Measurements from ENCODE around the gene SMARCD1.

The SMARCD1 gene

DNA sequence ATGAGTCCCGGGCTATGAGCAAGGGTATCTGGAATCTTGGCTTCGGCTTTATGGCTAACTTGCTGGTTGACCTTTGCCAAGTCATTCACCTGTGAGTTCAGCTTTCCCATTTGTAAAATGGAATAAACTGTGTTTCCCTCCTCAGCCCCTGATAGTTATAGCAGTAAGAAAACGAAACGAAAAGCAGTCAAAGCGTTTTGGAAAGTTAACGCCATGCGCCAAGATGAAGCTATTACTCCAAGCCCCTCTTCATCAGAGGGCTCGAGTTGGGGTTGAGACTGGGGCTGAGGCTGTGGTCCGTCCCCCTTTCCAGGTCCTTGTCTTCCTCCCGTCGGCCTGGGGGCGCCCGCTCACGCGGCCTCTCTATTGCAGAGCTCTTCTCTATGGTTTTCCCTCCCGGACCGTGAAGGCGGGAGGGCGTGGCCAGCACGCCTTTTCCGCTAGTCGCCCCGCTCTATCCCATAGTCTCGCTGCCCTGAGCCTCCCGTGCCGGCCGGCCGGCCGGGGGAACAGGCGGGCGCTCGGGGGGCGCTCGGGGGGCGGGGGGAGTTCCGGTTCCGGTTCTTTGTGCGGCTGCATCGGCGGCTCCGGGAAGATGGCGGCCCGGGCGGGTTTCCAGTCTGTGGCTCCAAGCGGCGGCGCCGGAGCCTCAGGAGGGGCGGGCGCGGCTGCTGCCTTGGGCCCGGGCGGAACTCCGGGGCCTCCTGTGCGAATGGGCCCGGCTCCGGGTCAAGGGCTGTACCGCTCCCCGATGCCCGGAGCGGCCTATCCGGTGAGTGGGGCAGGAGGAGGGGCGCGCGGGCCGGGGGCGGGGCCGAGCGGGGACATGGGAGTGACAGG, at the start of gene SMARCD1:
TSS of gene SMARCD1 (plus strand) at position 568 of the 840 bp plus-strand sequence. CDS start at position 596, 28 bp downstream.
- peak; percentile 94 for DNase-seq (ENCODE audit: low spot score)

DNA sequence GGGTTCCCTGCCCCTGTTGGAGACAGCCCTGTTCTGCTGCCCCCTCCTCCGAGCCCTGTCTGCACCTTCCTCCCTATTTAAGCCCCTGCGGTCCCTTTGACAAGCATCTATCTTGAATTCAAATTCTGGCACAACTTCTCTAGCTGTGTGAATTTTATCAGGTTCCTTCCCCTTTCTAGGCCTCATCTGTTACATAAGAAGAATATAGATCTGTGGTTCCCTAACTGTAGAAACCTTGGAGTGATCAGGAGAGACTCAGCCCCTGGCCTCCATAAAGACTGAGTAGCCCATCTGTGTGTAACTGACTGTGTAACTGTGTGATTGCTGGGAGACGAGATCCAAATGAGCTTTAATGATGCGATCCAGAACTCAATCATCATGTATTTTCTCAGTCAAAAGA, 46.8 kb upstream of the SMARCD1 start:
- no peak for DNase-seq (ENCODE audit: low spot score)

DNA sequence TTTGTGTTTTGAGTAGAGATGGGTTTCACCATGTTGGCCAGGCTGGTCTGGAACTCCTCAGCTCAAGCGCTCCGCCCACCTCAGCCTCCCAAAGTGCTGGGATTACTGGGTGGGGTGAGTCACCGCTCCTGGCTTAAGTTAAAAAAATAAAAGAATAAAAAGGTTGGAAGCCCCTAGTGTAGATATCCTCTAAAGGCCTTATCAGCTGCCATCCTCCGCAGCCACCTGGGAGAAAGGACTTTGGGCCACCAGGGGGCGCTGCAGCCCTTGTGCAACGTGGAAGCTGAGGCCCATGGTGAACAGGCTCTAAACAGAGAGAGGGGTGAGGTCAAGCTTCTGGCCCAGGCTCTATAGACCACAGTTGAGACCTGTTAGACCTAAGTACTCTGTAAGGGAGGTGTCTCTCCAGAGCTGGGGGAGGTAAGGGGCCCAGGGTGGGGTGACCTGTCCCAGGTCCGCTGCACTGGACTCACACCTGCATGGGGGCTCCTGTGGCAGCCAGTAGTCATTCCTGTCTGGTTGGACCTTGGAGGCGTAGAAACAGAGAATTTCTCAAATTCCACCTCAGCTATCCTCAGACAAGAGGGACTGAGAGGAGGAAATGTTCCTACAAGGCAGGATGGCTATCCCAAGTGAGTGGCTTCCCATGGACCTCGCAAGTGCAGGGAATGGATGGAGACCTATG, 45.8 kb upstream of the SMARCD1 start:
- peak; percentile 90 for DNase-seq (ENCODE audit: low spot score)

DNA sequence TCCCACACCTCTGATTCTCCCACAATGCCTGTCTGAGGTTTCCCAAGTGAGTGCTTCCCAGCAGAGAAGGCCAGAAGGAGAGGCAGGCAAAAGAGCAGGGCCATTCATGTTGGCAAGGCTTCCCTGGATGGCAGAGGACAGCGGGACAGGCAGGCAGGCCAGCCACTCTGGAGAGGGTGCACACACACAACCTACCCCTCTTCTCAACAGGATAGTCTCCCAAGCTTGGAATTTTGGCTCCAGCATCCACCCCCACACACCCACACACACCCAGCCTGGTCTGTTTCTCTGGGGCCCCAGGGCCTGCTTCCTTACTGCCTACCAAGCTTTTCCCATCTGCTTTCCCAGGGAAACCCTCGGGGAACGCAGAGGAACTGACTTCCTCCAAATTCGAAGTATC, 44.5 kb upstream of the SMARCD1 start:
- DNase-seq (ENCODE audit: low spot score) = no peak

DNA sequence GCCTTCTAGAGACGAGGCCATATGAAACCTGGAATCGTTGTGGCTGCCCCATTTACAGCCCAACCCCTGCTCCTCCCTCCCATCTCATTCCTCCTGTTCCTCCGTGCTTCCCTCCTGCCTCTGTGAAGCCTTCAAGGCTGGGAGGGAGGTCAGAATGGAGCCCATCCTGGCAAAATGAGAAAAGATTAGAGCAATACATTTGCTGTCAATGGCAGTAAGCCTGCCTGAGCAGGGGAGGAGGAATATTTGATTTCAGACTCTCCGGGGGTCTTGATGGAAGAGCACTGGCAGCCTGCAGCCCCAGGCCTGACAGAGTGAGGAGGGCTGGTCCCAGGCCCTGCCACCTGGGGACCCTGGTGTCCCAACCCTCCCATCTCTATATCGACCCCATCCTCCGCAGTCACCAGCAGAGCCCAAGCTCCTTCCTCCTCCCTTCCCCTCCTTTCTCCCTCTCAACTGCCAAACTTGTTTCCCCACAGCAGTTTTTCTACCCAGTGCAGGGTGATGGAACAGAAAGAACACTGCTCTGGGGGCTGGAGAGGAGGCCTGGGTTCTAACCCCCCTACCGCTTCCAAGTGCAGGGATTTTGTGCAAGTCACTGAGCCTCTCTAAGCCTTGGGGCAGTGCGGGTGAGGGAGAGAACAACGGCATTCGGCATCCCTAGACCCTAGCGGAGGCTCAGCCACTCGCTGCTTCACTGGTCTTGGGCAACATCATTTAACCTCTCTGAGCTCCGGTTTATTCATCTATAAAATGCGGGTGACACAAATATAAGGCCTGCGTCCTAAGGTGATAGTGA, 43.9 kb upstream of the SMARCD1 start:
- DNase-seq (ENCODE audit: low spot score) = no peak

DNA sequence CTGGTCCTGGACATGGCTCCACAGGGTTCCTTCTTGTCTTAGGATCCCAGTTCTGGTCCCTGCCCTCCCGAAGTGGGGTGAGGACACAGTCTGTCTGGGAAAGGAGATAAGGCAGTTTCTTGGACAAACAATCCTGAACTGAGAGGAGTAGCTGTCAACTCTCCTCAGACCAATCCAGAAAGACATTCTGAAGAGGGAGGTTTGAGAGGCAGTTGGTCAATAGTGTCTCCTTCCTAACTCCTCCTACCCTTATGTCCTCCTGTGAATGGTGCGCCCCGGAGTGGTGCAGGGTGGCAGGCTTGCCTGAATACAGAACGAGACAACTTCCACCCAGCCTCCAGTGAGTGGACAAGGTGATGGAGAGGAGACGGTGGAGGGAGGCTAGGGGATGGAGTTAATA, 43.2 kb upstream of the SMARCD1 start:
- DNase-seq (ENCODE audit: low spot score) = no peak

DNA sequence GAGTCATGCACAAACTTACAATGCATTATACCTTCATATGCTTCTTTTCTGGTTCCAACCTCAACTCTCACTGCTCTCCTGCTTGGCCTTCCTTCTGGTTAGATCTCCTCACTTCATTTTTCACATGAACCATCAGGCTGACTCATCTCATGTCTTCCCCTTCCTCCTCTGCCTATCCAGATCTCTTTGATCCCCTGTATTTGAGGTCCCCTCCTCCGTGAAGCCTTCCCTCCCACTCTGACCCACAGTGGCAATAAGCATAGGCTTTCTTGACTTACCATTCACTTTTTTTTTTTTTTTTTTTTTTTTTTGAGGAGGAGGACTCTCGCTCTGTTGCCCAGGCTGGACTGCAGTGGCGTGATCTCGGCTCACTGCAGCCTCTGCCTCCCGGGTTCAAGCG, 42.4 kb upstream of the SMARCD1 start:
- no peak for DNase-seq (ENCODE audit: low spot score)

DNA sequence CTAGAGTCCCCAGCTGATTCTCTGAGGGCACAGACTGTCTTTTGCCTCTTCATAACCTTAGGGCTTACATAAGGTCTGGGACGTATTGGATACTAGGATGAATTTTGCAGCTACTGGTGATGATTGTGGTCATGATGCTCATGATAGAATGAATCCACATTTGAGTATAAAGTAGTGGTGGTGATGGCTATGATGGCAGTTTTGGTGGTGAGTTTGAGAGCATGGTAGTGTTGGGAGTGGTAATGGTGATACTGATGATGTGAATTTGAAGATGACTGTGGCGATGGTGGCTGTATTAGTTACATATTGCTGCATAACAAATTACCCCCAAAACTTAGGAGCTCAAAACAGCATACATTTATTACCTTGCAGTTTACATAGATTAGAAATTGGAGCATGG, 41.8 kb upstream of the SMARCD1 start:
- no peak for DNase-seq (ENCODE audit: low spot score)

DNA sequence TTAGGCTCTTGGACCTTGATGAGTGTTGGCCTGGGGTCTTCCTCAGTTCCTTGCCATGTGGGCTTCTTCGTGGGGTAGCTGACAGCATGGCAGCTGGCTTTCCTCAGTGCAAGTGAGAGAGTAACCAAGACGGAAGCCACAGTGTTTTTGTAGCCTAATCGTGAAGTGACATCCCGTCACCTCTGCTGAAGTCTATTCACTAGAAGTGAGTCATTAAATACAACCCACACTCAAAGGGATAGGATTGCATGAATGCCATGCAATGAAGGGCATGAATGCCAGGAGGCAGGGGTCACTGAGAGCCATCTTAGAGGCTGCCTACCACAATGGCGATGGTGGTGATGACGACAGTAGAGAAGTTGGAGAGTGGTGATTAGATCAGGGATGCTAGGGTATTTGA, 41.3 kb upstream of the SMARCD1 start:
- DNase-seq (ENCODE audit: low spot score) = no peak

DNA sequence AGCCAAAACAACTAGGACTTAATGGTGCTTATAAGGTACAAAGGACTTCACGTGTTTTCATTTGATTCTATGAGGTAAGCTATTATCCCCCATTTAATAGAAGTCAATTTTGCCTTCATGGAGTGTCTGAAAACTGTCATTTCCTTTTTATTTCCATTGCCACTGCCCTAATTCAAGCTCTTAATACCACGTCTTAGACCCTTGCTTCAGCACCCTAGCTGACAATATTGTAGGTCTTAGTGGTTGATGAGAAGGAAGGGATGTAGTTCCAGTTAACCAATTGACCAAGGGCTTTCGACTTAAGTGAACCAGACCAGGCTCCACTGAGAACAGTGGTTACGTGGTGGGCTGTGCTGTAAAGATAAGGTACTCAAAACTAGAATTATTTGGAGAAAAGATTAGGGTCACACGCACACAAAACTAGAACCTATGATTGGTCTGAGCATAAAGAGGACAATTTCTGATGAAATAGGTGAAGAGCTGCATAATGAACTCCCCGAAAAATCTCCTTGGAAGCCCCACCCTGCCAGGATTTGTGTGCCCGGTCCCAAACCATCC, 37.4 kb upstream of the SMARCD1 start:
- no peak for DNase-seq (ENCODE audit: low spot score)

DNA sequence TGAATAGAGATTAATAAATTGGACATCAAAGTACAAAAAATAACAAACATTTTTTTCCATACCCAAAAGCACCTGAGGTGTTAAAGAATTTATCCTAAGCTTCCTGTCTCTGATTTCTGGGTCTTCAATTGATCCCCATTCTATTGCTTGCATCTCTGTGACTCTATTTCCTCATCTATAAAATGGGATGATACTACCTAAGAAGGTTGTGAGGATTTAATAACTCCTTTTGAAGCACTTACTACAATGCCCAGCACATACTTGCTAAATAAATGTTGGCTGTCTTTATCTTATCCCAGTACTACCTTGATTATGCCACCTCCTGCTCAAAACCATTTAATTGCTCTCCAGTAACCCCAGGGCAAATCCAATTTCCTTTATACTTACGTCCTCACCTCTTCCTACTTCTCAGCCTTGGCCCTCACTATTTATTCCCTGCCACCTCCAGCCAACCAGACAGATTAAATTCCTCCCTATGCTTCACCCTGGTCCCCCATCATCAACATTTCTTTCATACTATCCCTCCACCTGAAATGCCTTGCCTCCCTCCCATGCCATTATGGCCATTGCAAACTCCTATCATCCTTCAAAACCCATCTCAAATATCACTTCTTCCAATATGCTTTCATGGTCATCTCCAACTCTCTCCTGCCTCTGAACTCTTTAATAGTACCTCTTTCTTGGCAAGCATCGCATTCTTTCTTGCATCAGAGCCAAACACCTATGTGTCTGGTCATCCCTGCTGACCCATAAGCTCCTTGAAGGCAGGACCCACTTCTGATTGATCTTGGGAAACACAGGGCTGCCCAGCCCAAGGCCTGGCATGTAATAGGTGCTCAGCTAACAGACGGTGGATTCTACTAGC, 35.7 kb upstream of the SMARCD1 start:
- DNase-seq (ENCODE audit: low spot score) = no peak

DNA sequence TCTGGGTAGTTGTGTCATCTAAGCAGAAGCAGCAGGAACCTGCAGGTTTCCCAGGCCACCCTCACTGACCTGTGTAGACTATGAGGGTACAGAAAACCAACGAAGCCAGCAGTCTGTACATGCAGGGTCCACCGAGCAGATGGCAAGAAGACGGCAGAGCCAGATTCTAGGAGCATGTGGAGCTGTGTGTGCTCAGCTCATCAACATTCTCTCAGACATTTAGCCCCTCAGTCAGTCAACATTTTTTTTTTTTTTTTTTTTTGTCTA, 35.1 kb upstream of the SMARCD1 start:
- no peak for DNase-seq (ENCODE audit: low spot score)

DNA sequence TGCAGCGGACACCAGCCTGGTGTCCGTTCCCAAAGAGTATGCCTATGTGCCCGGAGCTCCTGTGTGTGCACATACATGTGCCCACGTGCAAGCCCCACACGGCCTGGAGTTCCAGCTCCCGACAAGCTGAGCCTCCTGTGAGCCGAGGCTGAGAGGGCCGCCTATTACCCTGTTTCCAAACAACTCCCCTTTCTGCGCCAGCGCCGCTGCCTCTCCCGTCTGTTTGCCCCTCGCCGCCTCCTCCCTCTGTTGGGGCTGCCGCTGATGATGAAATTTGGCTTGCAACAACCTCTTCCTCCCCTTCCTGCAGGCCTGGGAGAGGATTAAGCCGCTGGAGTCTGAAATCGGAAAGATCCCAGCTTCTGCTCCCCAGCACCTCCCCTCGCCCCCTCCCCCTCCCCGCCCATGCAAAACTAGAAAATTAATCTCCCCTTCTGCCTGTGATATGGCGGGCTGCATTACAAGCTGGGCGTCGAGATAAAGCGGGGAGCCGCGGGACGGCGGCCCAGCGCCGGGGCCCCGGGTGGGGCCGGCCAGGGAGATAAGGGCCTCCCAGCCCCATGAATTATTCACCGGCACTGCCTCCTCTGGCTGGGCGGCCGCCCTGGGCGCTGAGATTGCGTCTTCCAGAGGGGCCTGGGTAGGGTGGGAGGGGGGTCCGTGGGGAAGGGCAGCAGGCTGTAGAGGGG, 34.6 kb upstream of the SMARCD1 start:
- DNase-seq (ENCODE audit: low spot score) = peak; percentile 56

DNA sequence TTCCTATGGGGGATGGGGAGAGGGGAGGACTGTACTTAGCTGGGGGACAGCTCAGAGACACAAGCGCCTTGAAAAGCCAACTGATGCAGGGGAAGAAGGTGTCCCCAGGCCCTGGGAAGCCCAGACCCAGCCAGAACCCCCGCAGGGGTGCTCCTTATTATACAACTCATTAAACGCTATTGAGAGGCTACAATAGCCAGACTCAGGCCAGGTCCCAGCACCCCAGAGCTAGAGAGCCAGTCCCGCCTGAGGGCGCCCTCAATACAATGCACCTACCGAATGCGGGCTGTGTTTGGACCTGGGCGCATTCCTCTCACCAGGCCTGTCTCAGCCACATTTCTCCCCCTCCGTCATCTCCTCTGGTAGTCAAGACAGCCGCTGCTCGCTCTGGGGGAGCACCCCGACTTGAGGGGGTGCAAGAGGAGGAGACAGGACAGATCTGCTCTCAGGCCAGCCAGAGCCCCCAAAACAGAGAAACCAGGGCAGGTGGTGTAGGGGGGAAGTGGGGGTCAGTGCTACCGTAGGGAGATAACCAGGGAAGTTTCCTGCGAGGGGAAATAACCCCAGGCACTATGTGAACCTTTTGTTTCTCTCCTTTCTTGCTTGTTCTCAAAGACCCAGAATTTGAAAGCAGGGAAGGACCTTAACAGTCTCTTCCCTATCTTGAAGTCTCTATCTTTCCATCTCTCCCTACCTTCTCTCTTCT, 33.9 kb upstream of the SMARCD1 start:
- DNase-seq (ENCODE audit: low spot score) = peak; percentile 54

DNA sequence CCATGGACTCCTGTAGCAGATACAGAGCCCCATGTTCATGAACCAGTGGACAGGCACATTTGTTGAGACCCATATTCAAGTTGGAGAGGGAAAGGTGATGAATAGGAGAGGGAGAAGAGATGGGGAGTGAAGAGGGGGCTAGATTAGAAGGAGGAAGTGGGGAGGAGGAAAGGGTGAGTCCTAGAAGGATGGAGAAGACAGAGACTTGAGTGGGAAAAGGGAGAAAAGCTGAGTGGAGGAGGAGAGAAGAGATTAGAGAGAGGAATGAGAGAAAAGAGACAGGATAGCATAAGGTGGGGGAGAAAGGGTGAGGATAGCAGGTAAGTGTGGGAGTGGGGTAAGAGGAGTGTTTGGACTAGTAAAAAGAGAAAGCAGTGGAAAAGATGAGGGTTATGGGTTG, 32.6 kb upstream of the SMARCD1 start:
- DNase-seq (ENCODE audit: low spot score) = no peak

DNA sequence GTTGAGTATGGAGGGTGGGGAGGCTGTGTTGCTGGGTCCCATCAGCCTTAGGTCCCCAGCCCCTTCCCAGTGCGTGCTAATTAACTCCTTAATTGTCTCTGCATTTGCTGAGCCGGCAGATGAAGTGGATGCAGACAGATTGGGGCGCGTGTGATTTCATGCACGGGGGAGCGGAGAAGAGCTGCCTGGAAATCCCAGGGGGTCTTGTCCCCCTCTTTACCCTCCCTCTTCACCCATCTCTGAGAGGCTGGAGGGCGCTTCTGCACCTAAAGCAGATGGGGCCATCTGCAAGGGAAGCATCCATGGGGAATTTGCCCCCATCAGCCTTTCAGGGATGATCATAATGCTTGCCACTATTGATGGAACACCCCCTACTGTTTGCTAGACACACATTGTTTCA, 32.2 kb upstream of the SMARCD1 start:
- no peak for DNase-seq (ENCODE audit: low spot score)

DNA sequence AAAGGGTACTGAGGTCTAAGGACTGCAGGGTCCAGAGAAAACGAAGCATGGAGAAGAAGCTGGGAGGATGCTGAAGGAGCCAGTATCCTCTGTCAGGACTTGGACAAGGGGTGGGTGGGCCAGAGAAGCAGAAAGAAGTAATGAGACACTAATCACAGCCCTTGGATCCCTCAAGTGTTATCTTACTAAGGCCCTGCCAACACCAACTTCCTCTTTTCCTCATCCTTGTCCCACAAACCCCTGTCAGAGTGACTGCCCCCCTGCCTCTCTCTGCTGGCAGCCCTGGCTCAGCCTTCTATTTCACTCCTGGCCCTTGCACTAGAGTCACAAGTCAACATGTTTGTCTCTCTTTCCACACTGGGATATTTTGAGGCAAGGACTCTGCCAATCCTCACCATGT, 31.6 kb upstream of the SMARCD1 start:
- DNase-seq (ENCODE audit: low spot score) = no peak

DNA sequence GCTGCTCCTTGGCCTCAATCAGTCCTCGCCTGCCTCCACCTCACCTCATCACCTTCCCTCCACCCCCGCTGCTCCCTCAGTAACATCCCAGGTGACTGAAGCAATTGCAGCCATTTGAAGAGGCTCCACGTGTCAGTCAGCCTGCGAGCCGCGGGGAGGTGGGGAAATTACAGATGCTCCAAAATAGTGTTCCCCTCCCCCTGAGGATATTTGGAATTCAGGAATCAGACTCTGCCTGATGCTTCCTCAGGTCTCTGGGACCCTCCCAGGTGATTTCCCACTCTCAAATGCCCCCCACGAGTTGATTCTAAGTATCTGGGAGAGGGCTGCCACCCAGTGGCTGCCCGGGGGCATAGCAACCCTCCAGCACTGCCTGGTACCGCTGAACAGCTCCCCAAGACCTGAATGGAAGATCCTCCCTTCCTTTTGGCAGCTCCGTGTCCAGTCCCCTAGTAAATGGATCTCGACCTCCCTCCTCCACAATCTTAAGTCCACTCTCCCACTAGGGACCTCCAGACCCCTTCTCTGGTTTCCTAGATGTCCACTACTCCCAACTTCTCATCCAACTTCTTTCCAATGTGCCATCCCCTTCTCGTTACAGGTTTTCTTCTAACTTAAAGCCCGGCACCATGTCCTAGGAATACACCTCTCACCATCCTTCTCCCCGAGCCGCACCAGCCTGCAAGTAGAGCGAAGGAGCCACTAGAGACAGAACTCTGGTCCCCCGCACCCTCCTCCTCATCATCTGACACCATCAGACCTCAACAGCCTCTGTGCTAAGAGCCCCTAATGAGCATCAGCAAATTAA, 29.1 kb upstream of the SMARCD1 start:
- DNase-seq (ENCODE audit: low spot score) = peak; percentile 79

DNA sequence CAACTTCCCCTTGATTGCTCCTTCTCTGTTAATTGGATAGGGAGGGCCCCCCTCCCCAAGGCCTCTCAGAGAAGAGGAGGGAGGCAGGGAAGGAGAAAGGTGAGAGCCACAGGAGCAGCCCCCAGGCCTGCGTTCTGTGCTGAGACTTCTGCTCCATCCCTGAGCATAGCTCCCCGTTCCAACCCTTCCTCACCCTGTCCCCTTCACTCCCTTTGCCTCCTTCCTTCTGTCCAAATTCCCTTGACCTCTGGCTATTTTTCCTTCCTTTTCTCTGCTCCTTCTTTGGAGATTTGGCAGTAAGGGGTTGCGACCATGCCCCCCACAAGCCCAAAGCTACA, 28.5 kb upstream of the SMARCD1 start:
- DNase-seq (ENCODE audit: low spot score) = no peak
